ENCODE data around the gene CSKMT. TPM values are rescaled to one million over a fixed set of nuclear protein-coding genes. Genes with fewer than 3 reads are reported as not detected.

The CSKMT gene
- total RNA-seq, 1 donor = 10.8 TPM

DNA sequence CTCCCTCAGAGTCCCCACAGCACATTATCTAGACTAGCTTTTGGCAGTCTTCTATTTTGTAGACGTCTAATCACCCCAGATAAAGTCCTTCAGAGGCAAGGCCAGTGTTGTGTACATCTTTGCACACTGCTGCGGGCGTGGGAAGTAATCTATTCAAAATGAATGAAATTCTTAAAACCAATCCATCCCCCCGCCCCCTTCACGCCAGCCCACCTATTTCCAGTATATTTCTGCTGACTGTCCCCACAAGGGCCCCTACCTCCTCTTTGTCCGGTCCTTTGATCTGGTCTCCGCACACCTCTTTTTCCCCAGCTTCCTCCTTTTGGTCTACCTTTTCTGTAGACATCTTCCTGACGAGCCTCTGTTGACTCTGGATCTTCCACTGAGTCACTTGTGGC, 41.7 kb downstream of the CSKMT start:
- TF ChIP-seq, protein P1, sequence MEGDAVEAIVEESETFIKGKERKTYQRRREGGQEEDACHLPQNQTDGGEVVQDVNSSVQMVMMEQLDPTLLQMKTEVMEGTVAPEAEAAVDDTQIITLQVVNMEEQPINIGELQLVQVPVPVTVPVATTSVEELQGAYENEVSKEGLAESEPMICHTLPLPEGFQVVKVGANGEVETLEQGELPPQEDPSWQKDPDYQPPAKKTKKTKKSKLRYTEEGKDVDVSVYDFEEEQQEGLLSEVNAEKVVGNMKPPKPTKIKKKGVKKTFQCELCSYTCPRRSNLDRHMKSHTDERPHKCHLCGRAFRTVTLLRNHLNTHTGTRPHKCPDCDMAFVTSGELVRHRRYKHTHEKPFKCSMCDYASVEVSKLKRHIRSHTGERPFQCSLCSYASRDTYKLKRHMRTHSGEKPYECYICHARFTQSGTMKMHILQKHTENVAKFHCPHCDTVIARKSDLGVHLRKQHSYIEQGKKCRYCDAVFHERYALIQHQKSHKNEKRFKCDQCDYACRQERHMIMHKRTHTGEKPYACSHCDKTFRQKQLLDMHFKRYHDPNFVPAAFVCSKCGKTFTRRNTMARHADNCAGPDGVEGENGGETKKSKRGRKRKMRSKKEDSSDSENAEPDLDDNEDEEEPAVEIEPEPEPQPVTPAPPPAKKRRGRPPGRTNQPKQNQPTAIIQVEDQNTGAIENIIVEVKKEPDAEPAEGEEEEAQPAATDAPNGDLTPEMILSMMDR (IDR thresholded peaks at IDR 0.05; ENCODE audit: insufficient read depth, low read length) = no peak
- H3K4me3 ChIP-seq (ENCODE audit: low read depth, low read length) = no peak overlapping the region
- no peak for DNase-seq (ENCODE audit: low read depth)

DNA sequence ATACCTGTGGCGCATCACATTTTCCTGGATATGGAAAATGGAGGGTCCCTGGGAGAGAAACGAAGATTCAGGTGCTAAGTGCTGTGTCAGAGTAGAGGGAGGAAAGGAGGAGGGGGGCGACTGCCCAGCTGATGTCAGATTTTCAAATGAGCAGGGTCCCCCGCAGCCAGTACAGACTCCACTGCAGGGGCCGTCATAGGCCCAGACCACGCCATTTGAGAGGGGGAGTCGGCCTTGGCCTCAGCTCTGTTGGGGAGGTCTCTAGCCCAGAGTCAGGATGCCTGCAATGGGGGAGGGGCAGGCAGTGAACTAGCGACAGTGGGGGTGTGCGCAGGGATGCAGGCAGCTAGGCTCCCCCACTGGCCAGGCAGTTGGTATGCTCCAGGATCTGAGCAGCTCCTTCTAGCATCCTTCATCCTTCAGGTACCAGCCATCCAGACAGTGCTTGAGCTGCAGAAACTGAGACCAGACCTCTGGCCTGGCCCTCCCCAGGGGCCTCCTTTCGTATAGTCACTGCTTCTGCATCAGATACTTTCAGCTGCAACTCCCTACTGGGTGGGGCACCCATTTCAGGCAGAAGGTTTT, 42.3 kb downstream of the CSKMT start, which contains the start of the genes BSCL2 and GNG3:
TSS of gene BSCL2 (minus strand) at position 148 of the 585 bp plus-strand sequence. CDS start 229 bp downstream, outside the sequence.
TSS of gene GNG3 (plus strand) at position 400 of the 585 bp plus-strand sequence. CDS start 620 bp downstream, outside the sequence.
- no peak for DNase-seq (ENCODE audit: low read depth)
- H3K4me3 ChIP-seq (ENCODE audit: low read depth, low read length) = peak within 1 kb of the TSS; percentile 62
- TF ChIP-seq, protein P1 (IDR thresholded peaks at IDR 0.05; ENCODE audit: insufficient read depth, low read length) = no peak

DNA sequence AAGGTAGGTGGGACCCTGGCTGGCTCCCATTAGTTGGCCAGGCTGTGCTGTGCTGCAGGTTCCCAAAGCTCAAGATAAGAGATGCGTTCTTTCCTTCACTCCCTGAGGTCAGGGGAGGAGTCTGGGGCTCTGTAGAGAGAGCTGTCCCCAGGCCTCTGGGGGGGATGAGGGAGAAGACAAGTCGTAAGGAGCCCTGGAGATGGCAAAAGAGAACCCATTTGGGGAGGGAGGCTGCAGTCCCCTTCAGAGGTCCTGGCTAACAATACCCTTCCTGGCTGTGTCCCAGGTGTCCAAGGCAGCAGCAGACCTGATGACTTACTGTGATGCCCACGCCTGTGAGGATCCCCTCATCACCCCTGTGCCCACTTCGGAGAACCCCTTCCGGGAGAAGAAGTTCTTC, 43.3 kb downstream of the CSKMT start:
- no peak for DNase-seq (ENCODE audit: low read depth)
- TF ChIP-seq, protein P1 (IDR thresholded peaks at IDR 0.05; ENCODE audit: insufficient read depth, low read length) = no peak
- no peak overlapping the region for H3K4me3 ChIP-seq (ENCODE audit: low read depth, low read length)

DNA sequence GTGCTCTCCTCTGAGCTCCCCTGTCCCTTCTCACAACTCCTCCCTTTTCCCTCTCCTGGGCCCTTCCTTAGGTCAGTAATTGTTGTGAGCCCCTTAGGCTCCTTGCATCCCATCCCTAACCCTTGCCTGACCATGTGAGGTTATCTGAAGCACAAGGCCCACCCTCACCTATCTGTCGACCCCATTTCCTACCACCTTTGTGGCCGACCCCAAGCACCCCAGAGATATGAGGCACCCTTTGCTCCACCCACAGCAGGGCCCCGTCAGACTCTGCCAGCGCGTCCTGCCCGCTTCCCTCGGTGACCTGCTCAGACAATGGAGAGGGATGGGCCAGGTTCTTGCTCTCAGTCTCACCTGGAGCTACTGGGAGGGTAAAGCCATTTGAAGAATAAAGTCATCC, 43.7 kb downstream of the CSKMT start:
- TF ChIP-seq, protein P1 (IDR thresholded peaks at IDR 0.05; ENCODE audit: insufficient read depth, low read length) = no peak
- H3K4me3 ChIP-seq (ENCODE audit: low read depth, low read length) = peak overlapping the region; percentile 65
- DNase-seq (ENCODE audit: low read depth) = no peak

DNA sequence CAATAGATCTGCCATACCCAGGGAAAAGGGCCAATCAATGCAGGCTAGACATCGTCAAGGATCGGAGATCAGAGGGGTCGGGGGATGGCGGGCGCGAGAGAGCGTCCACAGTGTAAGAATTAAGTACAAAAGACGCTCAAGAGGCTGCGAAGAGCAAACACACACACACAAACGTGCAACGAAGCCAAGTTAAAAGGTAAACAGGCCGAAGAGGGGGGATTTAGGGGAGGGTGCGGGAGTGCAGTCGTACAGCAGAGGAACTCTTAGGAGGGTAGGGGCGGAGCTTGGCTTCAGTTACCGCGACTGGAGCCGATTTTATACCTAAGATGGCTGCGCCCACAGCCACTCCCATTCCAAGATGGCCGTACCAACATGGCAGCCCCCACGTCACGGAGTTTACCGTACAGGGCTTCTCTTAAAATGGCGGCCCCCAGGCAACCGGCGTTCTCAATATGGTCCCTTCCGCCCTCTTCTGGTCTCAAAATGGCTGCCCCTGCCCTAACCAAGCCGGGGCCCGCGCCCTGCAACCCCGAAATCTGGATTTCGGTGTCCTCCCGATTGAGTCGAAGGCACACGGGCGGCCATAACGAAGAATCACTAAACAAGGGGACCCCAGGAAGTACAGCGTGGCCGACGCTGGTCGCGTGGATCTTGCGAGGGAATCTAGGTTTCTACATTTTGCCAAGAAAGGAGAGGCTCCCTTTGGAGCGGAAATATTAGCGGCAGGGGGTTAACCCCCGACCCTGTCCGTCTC, 44.3 kb downstream of the CSKMT start:
- TF ChIP-seq, protein P1 (IDR thresholded peaks at IDR 0.05; ENCODE audit: insufficient read depth, low read length) = no peak
- peak overlapping the region; percentile 65 for H3K4me3 ChIP-seq (ENCODE audit: low read depth, low read length)
- DNase-seq (ENCODE audit: low read depth) = peak; percentile 97

DNA sequence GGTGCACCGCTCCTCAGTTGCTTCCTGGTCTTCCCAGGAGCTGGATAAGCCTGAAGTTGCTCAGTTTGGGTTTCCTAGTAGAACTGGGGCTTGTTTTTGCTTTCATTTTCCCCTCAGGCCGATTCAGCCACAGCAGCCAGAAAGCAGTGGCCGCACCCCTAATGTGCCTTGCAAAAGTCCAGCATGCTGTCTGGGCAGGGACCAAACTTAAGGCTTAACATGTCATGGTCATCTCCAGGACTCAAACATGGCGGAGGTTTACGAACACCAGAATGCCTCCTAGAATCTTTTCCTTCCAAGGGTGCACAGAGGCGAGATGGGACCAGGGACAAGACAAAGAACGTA, 44.9 kb downstream of the CSKMT start:
- TF ChIP-seq, protein P1 (IDR thresholded peaks at IDR 0.05; ENCODE audit: insufficient read depth, low read length) = no peak
- H3K4me3 ChIP-seq (ENCODE audit: low read depth, low read length) = peak overlapping the region; percentile 61
- DNase-seq (ENCODE audit: low read depth) = peak; percentile 53
